GM19452 (cell line): ENCODE measurements around the gene MTARC1.

Source experiments
- ATAC-seq: cut with Tn5 transposase; IDR thresholded peaks from one replicate; pipeline ENCODE4 v1.9.1; 2021; ENCODE audit not compliant: unreplicated experiment

MTARC1 gene

GRCh38 chr1:220827445-220828178, 40.9 kb downstream of the MTARC1 start:
- ATAC-seq: no peak

- no peak for ATAC-seq
These were observed 41.4 kb downstream of the MTARC1 start for GRCh38 chr1:220828179-220828490.

- no peak for ATAC-seq
These were observed 42.4 kb downstream of the MTARC1 start for GRCh38 chr1:220828950-220829586.

GRCh38 chr1:220833436-220833835, 46.7 kb downstream of the MTARC1 start:
- ATAC-seq: no peak

GRCh38 chr1:220834155-220834870, 47.6 kb downstream of the MTARC1 start:
- no peak for ATAC-seq
